ENCODE data around the gene GGA1.

The GGA1 gene

GRCh38 chr22:37608477-37609239, at the start of gene GGA1:
Gene GGA1 (plus strand): TSS chr22:37608834. CDS start chr22:37608861, 27 bp downstream.
- no peak for TF ChIP-seq CTCF (IDR thresholded peaks at IDR 0.05; ENCODE audit: low read depth, low read length)
- DNase-seq (ENCODE audit: extremely low read depth, low read depth) = peak; percentile 90

- DNase-seq (ENCODE audit: extremely low read depth, low read depth) = no peak
- no peak for TF ChIP-seq CTCF (IDR thresholded peaks at IDR 0.05; ENCODE audit: low read depth, low read length)
These were observed 49.1 kb upstream of the GGA1 start for GRCh38 chr22:37559521-37559900.

- DNase-seq (ENCODE audit: extremely low read depth, low read depth) = peak; percentile 27
- TF ChIP-seq CTCF (IDR thresholded peaks at IDR 0.05; ENCODE audit: low read depth, low read length) = no peak
These were observed 48.6 kb upstream of the GGA1 start, which contains the start of gene CDC42EP1 for GRCh38 chr22:37559901-37560607. Gene CDC42EP1 (plus strand): TSS chr22:37560480. CDS start chr22:37566350, 5,870 bp downstream.

- DNase-seq (ENCODE audit: extremely low read depth, low read depth) = peak; percentile 23
- no peak for TF ChIP-seq CTCF (IDR thresholded peaks at IDR 0.05; ENCODE audit: low read depth, low read length)
These were observed 47.9 kb upstream of the GGA1 start for GRCh38 chr22:37560608-37561211.

GRCh38 chr22:37561212-37562048, 47.2 kb upstream of the GGA1 start:
- peak; percentile 74 for DNase-seq (ENCODE audit: extremely low read depth, low read depth)
- peak; percentile 84 for TF ChIP-seq CTCF (IDR thresholded peaks at IDR 0.05; ENCODE audit: low read depth, low read length)

- DNase-seq (ENCODE audit: extremely low read depth, low read depth) = no peak
- no peak for TF ChIP-seq CTCF (IDR thresholded peaks at IDR 0.05; ENCODE audit: low read depth, low read length)
These were observed 46.4 kb upstream of the GGA1 start for GRCh38 chr22:37562049-37562875.
